GM12878 (cell line): ENCODE data around the gene MAGI2. TPM values are rescaled to one million over a fixed set of nuclear protein-coding genes. Genes with fewer than 3 reads are reported as not detected.

Source experiments
- ATAC-seq: fragments of 200-7000 bp; cut with Tn5 transposase; 3 replicates; pipeline ENCODE4 v1.9.1; 2020; ENCODE audit warnings: mild to moderate bottlenecking, moderate library complexity
- BruUV-seq: library from RNA; stranded (reverse); fragments of 400-500 nt; replicated peaks from 2 replicates; lab custom pipeline; 2021; lab: Mats Ljungman, UMichigan
- CTCF ChIA-PET: fragments of 300-600 bp; sonication (Branson Sonifier 250); formaldehyde crosslinking; extraction: SDS; loops from one replicate; lab custom pipeline; 2021; ENCODE audit warnings: inconsistent platforms; lab: Yijun Ruan, JAX
- POLR2A ChIA-PET: fragments of 350-600 bp; formaldehyde crosslinking; extraction: SDS; loops from one replicate; lab custom pipeline; 2021; ENCODE audit warnings: inconsistent platforms; lab: Charles Lee
- RAD21 ChIA-PET: fragments of 300-600 bp; sonication (Branson Sonifier 250); formaldehyde crosslinking; loops from one replicate; lab custom pipeline; 2023; ENCODE audit warnings: antibody characterized with exemption; ENCODE audit not compliant: unreplicated experiment; lab: Charles Lee
- SMC1A ChIA-PET: fragments of 300-600 bp; sonication (Branson Sonifier 250); formaldehyde crosslinking; loops from one replicate; lab custom pipeline; 2023; ENCODE audit not compliant: unreplicated experiment, uncharacterized antibody; lab: Charles Lee
- DNase-seq: peaks from one replicate; pipeline ENCODE4 v3.0.0-alpha.2; 2011; ENCODE audit warnings: low read depth, low spot score
- FAIRE-seq: peaks from 3 replicates; lab custom pipeline; 2011; peaks lifted over from hg19 to GRCh38; lab: Jason Lieb, UNC
- H2AFZ ChIP-seq: 2 replicates; pipeline ENCODE4 v1.6.0; 2011; ENCODE audit warnings: low read depth, low read length, control low read depth; ENCODE audit not compliant: control insufficient read depth
- H3K27ac ChIP-seq: 2 replicates; pipeline ENCODE4 v1.5.1; 2011; ENCODE audit warnings: control low read depth; ENCODE audit not compliant: control insufficient read depth, insufficient read depth
- H3K27me3 ChIP-seq, 2 experiments: replicated peaks in 1 of 2; 2 replicates each; pipeline versions ENCODE4 v1.6.0 to v1.6.1; 2011; ENCODE audit warnings: low read length in 1 of 2; ENCODE audit not compliant: control insufficient read depth in 2 of 2, insufficient read depth in 2 of 2
- H3K36me3 ChIP-seq, 2 experiments: 2 replicates each; pipeline ENCODE4 v1.5.1; 2011; ENCODE audit warnings: low read length in 1 of 2; ENCODE audit not compliant: control insufficient read depth in 2 of 2, insufficient read depth in 2 of 2
- H3K4me1 ChIP-seq: 2 replicates; pipeline ENCODE4 v1.6.1; 2011; ENCODE audit warnings: mild to moderate bottlenecking, low read length, moderate library complexity, mixed read lengths; ENCODE audit not compliant: control insufficient read depth, insufficient read depth
- H3K4me2 ChIP-seq: 2 replicates; pipeline ENCODE4 v1.6.0; 2011; ENCODE audit warnings: control low read depth; ENCODE audit not compliant: control insufficient read depth, insufficient read depth
- H3K4me3 ChIP-seq: fragments of 200-600 bp; sonication (generic); 2 replicates; pipeline ENCODE4 v1.5.1; 2016
- H3K79me2 ChIP-seq: 2 replicates; pipeline ENCODE4 v1.6.0; 2011; ENCODE audit warnings: low read length; ENCODE audit not compliant: control insufficient read depth, insufficient read depth
- H3K9ac ChIP-seq: 2 replicates; pipeline ENCODE4 v1.8.0; 2011; ENCODE audit warnings: low read length, control low read depth, mixed read lengths; ENCODE audit not compliant: control insufficient read depth, insufficient read depth
- H3K9me3 ChIP-seq: replicated peaks from 3 replicates; pipeline ENCODE4 v1.5.1; 2011; ENCODE audit warnings: mild to moderate bottlenecking, low read length; ENCODE audit not compliant: control insufficient read depth, insufficient read depth
- H4K20me1 ChIP-seq: 2 replicates; pipeline ENCODE4 v1.6.0; 2011; ENCODE audit not compliant: control insufficient read depth, insufficient read depth
- BCLAF1 ChIP-seq: fragments of 450-650 bp; IDR thresholded peaks from 2 replicates; pipeline ENCODE4 v1.6.1; 2017; ENCODE audit warnings: antibody characterized with exemption, mild to moderate bottlenecking, moderate library complexity
- BMI1 ChIP-seq: fragments of 450-650 bp; IDR thresholded peaks from 2 replicates; pipeline ENCODE4 v1.6.1; 2016; ENCODE audit warnings: mild to moderate bottlenecking, moderate library complexity, borderline replicate concordance
- BRCA1 ChIP-seq: IDR thresholded peaks from 2 replicates; pipeline ENCODE4 v1.6.1; 2011; ENCODE audit warnings: low read depth, low read length, improper control_type of control experiment
- CBFB ChIP-seq: IDR thresholded peaks from 2 replicates; pipeline ENCODE4 v1.6.1; 2016; ENCODE audit warnings: antibody characterized with exemption, low read depth
- E2F8 ChIP-seq: fragments of 450-650 bp; IDR thresholded peaks from 2 replicates; pipeline ENCODE4 v1.6.1; 2018; ENCODE audit warnings: mild to moderate bottlenecking, low read depth, moderate library complexity; ENCODE audit not compliant: partially characterized antibody
- NBN ChIP-seq: fragments of 450-650 bp; IDR thresholded peaks from 2 replicates; pipeline ENCODE4 v1.6.1; 2016
- PAX8 ChIP-seq: fragments of 450-650 bp; IDR thresholded peaks from 2 replicates; pipeline ENCODE4 v1.6.1; 2017; ENCODE audit warnings: mild to moderate bottlenecking, moderate library complexity
- RB1 ChIP-seq: fragments of 450-650 bp; formaldehyde crosslinking; IDR thresholded peaks from 2 replicates; pipeline ENCODE4 v1.6.1; 2017; ENCODE audit warnings: mild to moderate bottlenecking, borderline replicate concordance
- SMAD5 ChIP-seq: IDR thresholded peaks from 2 replicates; pipeline ENCODE4 v1.6.1; 2016; ENCODE audit warnings: antibody characterized with exemption, low read depth
- SMC3 ChIP-seq: IDR thresholded peaks from 2 replicates; pipeline ENCODE4 v1.6.1; 2011; ENCODE audit warnings: low read length, improper control_type of control experiment, borderline replicate concordance
- TCF3 ChIP-seq: IDR thresholded peaks from 2 replicates; pipeline ENCODE4 v1.6.1; 2012; ENCODE audit warnings: low read depth, mild to moderate bottlenecking, low read length, borderline replicate concordance; ENCODE audit not compliant: insufficient read depth
- USF1 ChIP-seq: IDR thresholded peaks from 2 replicates; pipeline ENCODE4 v1.6.1; 2011; ENCODE audit warnings: borderline replicate concordance, low read depth, mild to moderate bottlenecking, moderate library complexity, mixed read lengths, low read length; ENCODE audit not compliant: insufficient read depth; ENCODE audit errors: extremely low read length
- ZZZ3 ChIP-seq: IDR thresholded peaks from 2 replicates; pipeline ENCODE4 v1.6.1; 2011; ENCODE audit warnings: low read depth; ENCODE audit not compliant: control insufficient read depth, insufficient read length
- WGBS: methylation state at CpG from one replicate; pipeline ENCODE4 v1.1.6; 2016; ENCODE audit warnings: low lambda C conversion rate; ENCODE audit not compliant: insufficient replicate concordance, insufficient coverage; ENCODE audit errors: missing lambda C conversion rate; 5-methylcytosine and 5-hydroxymethylcytosine counted together
- in situ Hi-C: fragments of 300-500 bp; cut with MboI; formaldehyde crosslinking; loops from 9 replicates; pipeline ENCODE4 v1.14.3; 2018; ENCODE audit warnings: mixed read lengths
- intact Hi-C: fragments of 100-400 bp; cut with micrococcal nuclease; formaldehyde crosslinking; loops from one replicate; pipeline ENCODE4 v1.14.2; 2022; ENCODE audit not compliant: unreplicated experiment
- polyA plus RNA-seq, 11 experiments: library from polyadenylated mRNA; depleted of rRNA in 4 of 11; unstranded in 6 of 11; stranded (reverse) in 5 of 11; fragments of >200 nt; fragmentation: Nextera tagmentation in 4 of 11; fragmentation: Illumina TruSeq in 1 of 11; extraction: Ambion mirVana in 4 of 11; extraction: Trizol in 1 of 11; gene quantifications; 1 replicate in 1 of 11; 2 replicates in 10 of 11; pipeline versions ENCODE4 v1.2.1 to v1.2.3, GENCODE V29; 2011 to 2016; ENCODE audit warnings: inconsistent platforms in 2 of 11, missing spikeins in 2 of 11, low read depth in 1 of 11
- total RNA-seq, 4 experiments: library from RNA; depleted of rRNA in 3 of 4; stranded (reverse); fragments of >200 nt in 3 of 4; fragmentation: Illumina TruSeq in 1 of 4; extraction: Trizol in 1 of 4; gene quantifications; 2 replicates each; pipeline versions ENCODE4 v1.2.1 to v1.2.3, GENCODE V29; 2013 to 2021

Gene MAGI2
- total and polyA plus RNA-seq, 10 of the 15 experiments (the other 5 are each of a cell fraction or from before 2014, with no cell fraction given): 0.01 to 0.31 (median 0.05) TPM; not detected in 2

- no peak for FAIRE-seq
These were observed 1397.9 kb downstream of the MAGI2 start for GRCh38 chr7:78055599-78055998.

GRCh38 chr7:78055001-78055573 is 1398.4 kb downstream of the MAGI2 start:
- no peaks in the 10 kb centered on the region; a peak in 1 of 4 replicates for H3K27me3 ChIP-seq
- RAD21 ChIA-PET: no interaction called here
- BruUV-seq: no TSS peak
- no peak overlapping the region for H3K4me2 ChIP-seq
- H3K9me3 ChIP-seq: no peaks in the 10 kb centered on the region
- SMC1A ChIA-PET: no interaction called here
- no peaks in the 10 kb centered on the region for H4K20me1 ChIP-seq
- intact Hi-C loops: no loop called here
- no peak for FAIRE-seq
- CTCF ChIA-PET: no interaction called here
- H3K4me3 ChIP-seq: no peak overlapping the region
- WGBS: 27% methylated on average over 3 of the region's 3 CpGs
- POLR2A ChIA-PET: no interaction called here
- H3K27ac ChIP-seq: no peak overlapping the region
- in situ Hi-C loops: no loop called here
- H3K36me3 ChIP-seq: no peaks in the 10 kb centered on the region
- no peak overlapping the region for H2AFZ ChIP-seq
- no peak overlapping the region for H3K9ac ChIP-seq
- H3K79me2 ChIP-seq: no peaks in the 10 kb centered on the region
- ATAC-seq: no peak
- no peaks in the 10 kb centered on the region; the same call in 1 of the 2 replicates for H3K4me1 ChIP-seq
- DNase-seq: no peak
- TF ChIP-seq BRCA1 (no peak), BCLAF1 (no peak), TCF3 (no peak), BMI1 (no peak), USF1 (no peak), E2F8 (no peak), NBN (no peak), SMC3 (no peak), PAX8 (no peak)

More at GRCh38 chr7:78055599-78055998, 1397.9 kb downstream of the MAGI2 start:
- no peak overlapping the region for H3K4me2 ChIP-seq
- no peaks in the 10 kb centered on the region for H3K79me2 ChIP-seq
- ChIA-PET CTCF (interaction anchor here (0.5 kb wide), 1 partner anchor 35 kb away, joined by 3 read pairs; no protein-coding TSS in a partner anchor), POLR2A (no interaction called here), SMC1A (no interaction called here), RAD21 (no interaction called here)
- H4K20me1 ChIP-seq: no peaks in the 10 kb centered on the region
- no peak overlapping the region for H3K4me3 ChIP-seq
- H3K9me3 ChIP-seq: no peaks in the 10 kb centered on the region
- 100% methylated on average over 1 of the region's 1 CpG for WGBS
- ATAC-seq (no peak), DNase-seq (no peak)
- intact Hi-C loops: no loop called here
- BruUV-seq: no TSS peak
- H3K4me1 ChIP-seq: no peaks in the 10 kb centered on the region; the same call in 1 of the 2 replicates
- no peaks in the 10 kb centered on the region for H3K36me3 ChIP-seq
- no peak overlapping the region for H3K9ac ChIP-seq
- no peak overlapping the region for H3K27ac ChIP-seq
- TF ChIP-seq RB1 (no peak), ZZZ3 (no peak), CBFB (no peak), SMAD5 (no peak)
- TF ChIP-seq, all 136 proteins: peak for 0
- Histone ChIP-seq H2AFZ (no peak overlapping the region), H3K27me3 (no peaks in the 10 kb centered on the region; a peak in 1 of 4 replicates)
- in situ Hi-C loops: no loop called here
